Stimulated activated naive CD4-positive, alpha-beta T cell treated with Interleukin-2 at 50 U/mL for 16 hours (primary cell): ENCODE data around the gene RYR3.

Source experiments
- DNase-seq: peaks from one replicate; lab custom pipeline; 2025; lab: John Stamatoyannopoulos, UW

RYR3 gene

GRCh38 chr15:33310481-33311311 is at the start of gene RYR3:
Gene RYR3 (plus strand): TSS chr15:33310967. CDS start chr15:33311046, 79 bp downstream.
- no peak for DNase-seq

- no peak for DNase-seq
Measured at GRCh38 chr15:33262306-33262705, 48.5 kb upstream of the RYR3 start.

GRCh38 chr15:33277689-33278088 is 33.1 kb upstream of the RYR3 start:
- DNase-seq, result no peak

- no peak for DNase-seq
Measured at GRCh38 chr15:33278816-33279612, 31.8 kb upstream of the RYR3 start.

- DNase-seq, result no peak
Measured at GRCh38 chr15:33279613-33280205, 31.1 kb upstream of the RYR3 start.

GRCh38 chr15:33282226-33283020 is 28.3 kb upstream of the RYR3 start:
- DNase-seq, result no peak

- DNase-seq, result no peak
Measured at GRCh38 chr15:33283576-33283975, 27.2 kb upstream of the RYR3 start.

GRCh38 chr15:33284336-33284735 is 26.4 kb upstream of the RYR3 start:
- no peak for DNase-seq

- peak; percentile 14 for DNase-seq
Measured at GRCh38 chr15:33292717-33293307, 18.0 kb upstream of the RYR3 start.

GRCh38 chr15:33293713-33294334 is 16.9 kb upstream of the RYR3 start:
- no peak for DNase-seq

- DNase-seq, result no peak
Measured at GRCh38 chr15:33296050-33296449, 14.7 kb upstream of the RYR3 start.

GRCh38 chr15:33296856-33297255 is 13.9 kb upstream of the RYR3 start:
- no peak for DNase-seq

- DNase-seq, result no peak
Measured at GRCh38 chr15:33298631-33299030, 12.1 kb upstream of the RYR3 start.

GRCh38 chr15:33304924-33305323 is 5.8 kb upstream of the RYR3 start:
- DNase-seq, result no peak

- no peak for DNase-seq
Measured at GRCh38 chr15:33309602-33310276, 1.0 kb upstream of the RYR3 start.

- DNase-seq, result no peak
Measured at GRCh38 chr15:33311312-33311971, 675 bp downstream of the RYR3 start.

- DNase-seq, result no peak
Measured at GRCh38 chr15:33313491-33313890, 2.7 kb downstream of the RYR3 start.

- no peak for DNase-seq
Measured at GRCh38 chr15:33314069-33314468, 3.3 kb downstream of the RYR3 start.

GRCh38 chr15:33315044-33315443 is 4.3 kb downstream of the RYR3 start:
- no peak for DNase-seq

GRCh38 chr15:33317896-33318295 is 7.1 kb downstream of the RYR3 start:
- DNase-seq, result no peak
